ENCODE results near the gene KIF12. TPM values are rescaled to one million over a fixed set of nuclear protein-coding genes. Genes with fewer than 3 reads are reported as not detected.

Gene KIF12
- total and polyA plus RNA-seq, 2 of the 13 experiments (the other 11 are each of a cell fraction or from before 2014, with no cell fraction given): 1.8 to 12.5 TPM

DNA sequence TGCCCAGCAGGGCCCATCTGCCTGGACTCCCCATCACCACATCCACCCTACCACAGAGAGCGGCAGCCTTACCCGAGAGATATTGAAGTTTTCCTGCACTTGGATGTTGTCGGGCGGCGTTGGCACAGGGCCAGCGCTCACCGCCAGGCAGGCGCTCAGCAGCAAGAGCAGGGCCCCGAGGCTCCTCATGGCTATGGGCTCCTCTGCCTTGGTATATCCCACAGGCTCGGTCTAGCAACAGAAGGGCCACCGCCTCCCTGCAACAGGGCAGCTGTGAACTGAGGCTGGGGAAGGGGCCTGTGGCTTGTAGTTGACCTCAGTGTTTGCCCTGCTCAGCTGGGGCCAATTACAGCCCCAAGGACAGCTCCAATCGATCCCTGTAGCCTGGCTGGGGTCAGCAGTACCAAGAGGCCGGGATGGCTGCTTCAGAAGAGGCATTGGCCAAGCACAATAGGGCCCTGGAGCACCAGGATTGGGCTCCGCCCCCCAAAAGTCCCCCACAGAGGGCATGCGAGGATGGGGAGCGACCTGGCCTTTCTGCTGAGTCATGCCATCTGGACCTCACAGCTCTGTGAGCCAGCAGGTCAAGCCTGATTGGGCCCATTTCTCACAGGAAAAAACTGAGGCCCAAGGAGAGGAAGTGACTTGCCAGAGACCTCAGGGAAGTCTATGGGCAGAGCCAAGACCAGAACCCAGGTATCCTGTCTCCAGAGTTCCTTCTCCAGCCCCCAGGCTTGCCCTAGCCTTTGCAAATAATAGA lies 20.9 kb downstream of the KIF12 start, which contains the start of gene AMBP (continued):
- TF ChIP-seq, protein P1, sequence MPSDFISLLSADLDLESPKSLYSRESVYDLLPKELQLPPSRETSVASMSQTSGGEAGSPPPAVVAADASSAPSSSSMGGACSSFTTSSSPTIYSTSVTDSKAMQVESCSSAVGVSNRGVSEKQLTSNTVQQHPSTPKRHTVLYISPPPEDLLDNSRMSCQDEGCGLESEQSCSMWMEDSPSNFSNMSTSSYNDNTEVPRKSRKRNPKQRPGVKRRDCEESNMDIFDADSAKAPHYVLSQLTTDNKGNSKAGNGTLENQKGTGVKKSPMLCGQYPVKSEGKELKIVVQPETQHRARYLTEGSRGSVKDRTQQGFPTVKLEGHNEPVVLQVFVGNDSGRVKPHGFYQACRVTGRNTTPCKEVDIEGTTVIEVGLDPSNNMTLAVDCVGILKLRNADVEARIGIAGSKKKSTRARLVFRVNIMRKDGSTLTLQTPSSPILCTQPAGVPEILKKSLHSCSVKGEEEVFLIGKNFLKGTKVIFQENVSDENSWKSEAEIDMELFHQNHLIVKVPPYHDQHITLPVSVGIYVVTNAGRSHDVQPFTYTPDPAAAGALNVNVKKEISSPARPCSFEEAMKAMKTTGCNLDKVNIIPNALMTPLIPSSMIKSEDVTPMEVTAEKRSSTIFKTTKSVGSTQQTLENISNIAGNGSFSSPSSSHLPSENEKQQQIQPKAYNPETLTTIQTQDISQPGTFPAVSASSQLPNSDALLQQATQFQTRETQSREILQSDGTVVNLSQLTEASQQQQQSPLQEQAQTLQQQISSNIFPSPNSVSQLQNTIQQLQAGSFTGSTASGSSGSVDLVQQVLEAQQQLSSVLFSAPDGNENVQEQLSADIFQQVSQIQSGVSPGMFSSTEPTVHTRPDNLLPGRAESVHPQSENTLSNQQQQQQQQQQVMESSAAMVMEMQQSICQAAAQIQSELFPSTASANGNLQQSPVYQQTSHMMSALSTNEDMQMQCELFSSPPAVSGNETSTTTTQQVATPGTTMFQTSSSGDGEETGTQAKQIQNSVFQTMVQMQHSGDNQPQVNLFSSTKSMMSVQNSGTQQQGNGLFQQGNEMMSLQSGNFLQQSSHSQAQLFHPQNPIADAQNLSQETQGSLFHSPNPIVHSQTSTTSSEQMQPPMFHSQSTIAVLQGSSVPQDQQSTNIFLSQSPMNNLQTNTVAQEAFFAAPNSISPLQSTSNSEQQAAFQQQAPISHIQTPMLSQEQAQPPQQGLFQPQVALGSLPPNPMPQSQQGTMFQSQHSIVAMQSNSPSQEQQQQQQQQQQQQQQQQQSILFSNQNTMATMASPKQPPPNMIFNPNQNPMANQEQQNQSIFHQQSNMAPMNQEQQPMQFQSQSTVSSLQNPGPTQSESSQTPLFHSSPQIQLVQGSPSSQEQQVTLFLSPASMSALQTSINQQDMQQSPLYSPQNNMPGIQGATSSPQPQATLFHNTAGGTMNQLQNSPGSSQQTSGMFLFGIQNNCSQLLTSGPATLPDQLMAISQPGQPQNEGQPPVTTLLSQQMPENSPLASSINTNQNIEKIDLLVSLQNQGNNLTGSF (CRISPR knock-in tag; IDR thresholded peaks at IDR 0.05): 0 out of 2 replicates have a peak, but pooled peaks have one; percentile 47
- TF ChIP-seq KAT7 (CRISPR knock-in tag; IDR thresholded peaks at IDR 0.05; ENCODE audit: borderline replicate concordance) (peak; percentile 97), MEIS2 (CRISPR knock-in tag; IDR thresholded peaks at IDR 0.05) (peak; percentile 96), AHR (CRISPR knock-in tag; IDR thresholded peaks at IDR 0.05) (0 out of 2 replicates have a peak, but pooled peaks have one; percentile 87), ZNF850 (CRISPR knock-in tag; conservative IDR thresholded peaks at IDR 0.05) (peak; percentile 27; the same call in 1 of the 2 replicates), HOXA5 (CRISPR knock-in tag; IDR thresholded peaks at IDR 0.05) (peak; percentile 86), ZSCAN25 (CRISPR knock-in tag; IDR thresholded peaks at IDR 0.05) (peak; percentile 92), U2AF2 (IDR thresholded peaks at IDR 0.05; ENCODE audit: low read depth, low read length) (no peak), DMAP1 (CRISPR knock-in tag; IDR thresholded peaks at IDR 0.05) (peak; percentile 87), GTF2F1 (IDR thresholded peaks at IDR 0.05; ENCODE audit: low read length) (no peak), XRCC5 (optimal IDR thresholded peaks at IDR 0.05; ENCODE audit: low read length) (peak; percentile 82), ZKSCAN5 (CRISPR knock-in tag; IDR thresholded peaks at IDR 0.05) (no peak), ZNF460 (CRISPR knock-in tag; IDR thresholded peaks at IDR 0.05; ENCODE audit: borderline replicate concordance) (peak; percentile 61; the same call in 1 of the 2 replicates), BRD4 (CRISPR knock-in tag; IDR thresholded peaks at IDR 0.05) (peak; percentile 73; the same call in 1 of the 2 replicates)
- TF ChIP-seq, protein P2, sequence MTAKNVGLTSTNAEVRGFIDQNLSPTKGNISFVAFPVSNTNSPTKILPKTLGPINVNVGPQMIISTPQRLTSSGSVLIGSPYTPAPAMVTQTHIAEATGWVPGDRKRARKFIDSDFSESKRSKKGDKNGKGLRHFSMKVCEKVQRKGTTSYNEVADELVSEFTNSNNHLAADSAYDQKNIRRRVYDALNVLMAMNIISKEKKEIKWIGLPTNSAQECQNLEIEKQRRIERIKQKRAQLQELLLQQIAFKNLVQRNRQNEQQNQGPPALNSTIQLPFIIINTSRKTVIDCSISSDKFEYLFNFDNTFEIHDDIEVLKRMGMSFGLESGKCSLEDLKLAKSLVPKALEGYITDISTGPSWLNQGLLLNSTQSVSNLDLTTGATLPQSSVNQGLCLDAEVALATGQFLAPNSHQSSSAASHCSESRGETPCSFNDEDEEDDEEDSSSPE (CRISPR knock-in tag; IDR thresholded peaks at IDR 0.05): peak; percentile 67
- TF ChIP-seq, protein P3, sequence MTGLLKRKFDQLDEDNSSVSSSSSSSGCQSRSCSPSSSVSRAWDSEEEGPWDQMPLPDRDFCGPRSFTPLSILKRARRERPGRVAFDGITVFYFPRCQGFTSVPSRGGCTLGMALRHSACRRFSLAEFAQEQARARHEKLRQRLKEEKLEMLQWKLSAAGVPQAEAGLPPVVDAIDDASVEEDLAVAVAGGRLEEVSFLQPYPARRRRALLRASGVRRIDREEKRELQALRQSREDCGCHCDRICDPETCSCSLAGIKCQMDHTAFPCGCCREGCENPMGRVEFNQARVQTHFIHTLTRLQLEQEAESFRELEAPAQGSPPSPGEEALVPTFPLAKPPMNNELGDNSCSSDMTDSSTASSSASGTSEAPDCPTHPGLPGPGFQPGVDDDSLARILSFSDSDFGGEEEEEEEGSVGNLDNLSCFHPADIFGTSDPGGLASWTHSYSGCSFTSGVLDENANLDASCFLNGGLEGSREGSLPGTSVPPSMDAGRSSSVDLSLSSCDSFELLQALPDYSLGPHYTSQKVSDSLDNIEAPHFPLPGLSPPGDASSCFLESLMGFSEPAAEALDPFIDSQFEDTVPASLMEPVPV (CRISPR knock-in tag; IDR thresholded peaks at IDR 0.05): peak; percentile 97
- TF ChIP-seq, protein P4, sequence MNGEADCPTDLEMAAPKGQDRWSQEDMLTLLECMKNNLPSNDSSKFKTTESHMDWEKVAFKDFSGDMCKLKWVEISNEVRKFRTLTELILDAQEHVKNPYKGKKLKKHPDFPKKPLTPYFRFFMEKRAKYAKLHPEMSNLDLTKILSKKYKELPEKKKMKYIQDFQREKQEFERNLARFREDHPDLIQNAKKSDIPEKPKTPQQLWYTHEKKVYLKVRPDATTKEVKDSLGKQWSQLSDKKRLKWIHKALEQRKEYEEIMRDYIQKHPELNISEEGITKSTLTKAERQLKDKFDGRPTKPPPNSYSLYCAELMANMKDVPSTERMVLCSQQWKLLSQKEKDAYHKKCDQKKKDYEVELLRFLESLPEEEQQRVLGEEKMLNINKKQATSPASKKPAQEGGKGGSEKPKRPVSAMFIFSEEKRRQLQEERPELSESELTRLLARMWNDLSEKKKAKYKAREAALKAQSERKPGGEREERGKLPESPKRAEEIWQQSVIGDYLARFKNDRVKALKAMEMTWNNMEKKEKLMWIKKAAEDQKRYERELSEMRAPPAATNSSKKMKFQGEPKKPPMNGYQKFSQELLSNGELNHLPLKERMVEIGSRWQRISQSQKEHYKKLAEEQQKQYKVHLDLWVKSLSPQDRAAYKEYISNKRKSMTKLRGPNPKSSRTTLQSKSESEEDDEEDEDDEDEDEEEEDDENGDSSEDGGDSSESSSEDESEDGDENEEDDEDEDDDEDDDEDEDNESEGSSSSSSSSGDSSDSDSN (CRISPR knock-in tag; IDR thresholded peaks at IDR 0.05): peak; percentile 93
- TF ChIP-seq, protein P5, sequence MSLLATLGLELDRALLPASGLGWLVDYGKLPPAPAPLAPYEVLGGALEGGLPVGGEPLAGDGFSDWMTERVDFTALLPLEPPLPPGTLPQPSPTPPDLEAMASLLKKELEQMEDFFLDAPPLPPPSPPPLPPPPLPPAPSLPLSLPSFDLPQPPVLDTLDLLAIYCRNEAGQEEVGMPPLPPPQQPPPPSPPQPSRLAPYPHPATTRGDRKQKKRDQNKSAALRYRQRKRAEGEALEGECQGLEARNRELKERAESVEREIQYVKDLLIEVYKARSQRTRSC (CRISPR knock-in tag; IDR thresholded peaks at IDR 0.05; ENCODE audit: low read depth): no peak
